ENCODE measurements around the gene FRMD4B. TPM values are rescaled to one million over a fixed set of nuclear protein-coding genes. Genes with fewer than 3 reads are reported as not detected.

Gene FRMD4B
- total RNA-seq, 4 donors from 2014 or later, result 10.5 to 22.0 (median 14.8) TPM

GRCh38 chr3:69384326-69384725 is 1.6 kb downstream of the FRMD4B start:
- H3K27ac ChIP-seq (replicated peaks in 1 of 4), result no peak overlapping the region
- DNase-seq (ENCODE audit: extremely low spot score), result no peak
- TF ChIP-seq EP300 (IDR thresholded peaks at IDR 0.05) (no peak), POLR2A (IDR thresholded peaks at IDR 0.05; ENCODE audit: low read depth) (no peak), POLR2AphosphoS5 (IDR thresholded peaks at IDR 0.05) (no peak)
- TF ChIP-seq, protein P1, sequence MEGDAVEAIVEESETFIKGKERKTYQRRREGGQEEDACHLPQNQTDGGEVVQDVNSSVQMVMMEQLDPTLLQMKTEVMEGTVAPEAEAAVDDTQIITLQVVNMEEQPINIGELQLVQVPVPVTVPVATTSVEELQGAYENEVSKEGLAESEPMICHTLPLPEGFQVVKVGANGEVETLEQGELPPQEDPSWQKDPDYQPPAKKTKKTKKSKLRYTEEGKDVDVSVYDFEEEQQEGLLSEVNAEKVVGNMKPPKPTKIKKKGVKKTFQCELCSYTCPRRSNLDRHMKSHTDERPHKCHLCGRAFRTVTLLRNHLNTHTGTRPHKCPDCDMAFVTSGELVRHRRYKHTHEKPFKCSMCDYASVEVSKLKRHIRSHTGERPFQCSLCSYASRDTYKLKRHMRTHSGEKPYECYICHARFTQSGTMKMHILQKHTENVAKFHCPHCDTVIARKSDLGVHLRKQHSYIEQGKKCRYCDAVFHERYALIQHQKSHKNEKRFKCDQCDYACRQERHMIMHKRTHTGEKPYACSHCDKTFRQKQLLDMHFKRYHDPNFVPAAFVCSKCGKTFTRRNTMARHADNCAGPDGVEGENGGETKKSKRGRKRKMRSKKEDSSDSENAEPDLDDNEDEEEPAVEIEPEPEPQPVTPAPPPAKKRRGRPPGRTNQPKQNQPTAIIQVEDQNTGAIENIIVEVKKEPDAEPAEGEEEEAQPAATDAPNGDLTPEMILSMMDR (IDR thresholded peaks at IDR 0.05), result no peak
- H3K36me3 ChIP-seq, result no peaks in the 10 kb centered on the region
- WGBS, result 78% methylated on average over 1 of the region's 1 CpG
- intact Hi-C loops (cut with DNase I), result no loop called here
- H3K4me1 ChIP-seq, result peaks cover 12 to 22% (median 19%) of the 10 kb centered on the region in 4 donors
- H3K27me3 ChIP-seq, result peaks cover 0 to 58% (median 0%) of the 10 kb centered on the region in 4 donors
- no peaks in the 10 kb centered on the region for H3K9me3 ChIP-seq
- peak overlapping the region in 3 of 4 donors; percentile 57 to 66 (median 57) for H3K4me3 ChIP-seq

- TF ChIP-seq, protein P1 (IDR thresholded peaks at IDR 0.05), result no peak
- Histone ChIP-seq H3K4me1 (no peaks in the 10 kb centered on the region), H3K27me3 (peaks cover 0 to 18% (median 0%) of the 10 kb centered on the region in 4 donors), H3K9me3 (no peaks in the 10 kb centered on the region), H3K27ac (replicated peaks in 1 of 4) (no peak overlapping the region), H3K4me3 (no peak overlapping the region), H3K36me3 (no peaks in the 10 kb centered on the region)
- WGBS, result 77% methylated on average over 3 of the region's 3 CpGs
- intact Hi-C loops (cut with DNase I), result no loop called here
- no peak for DNase-seq (ENCODE audit: extremely low spot score)
Measured at GRCh38 chr3:69379661-69380060, 6.2 kb downstream of the FRMD4B start.

GRCh38 chr3:69378112-69378802 is 7.6 kb downstream of the FRMD4B start:
- H3K27ac ChIP-seq (replicated peaks in 1 of 4), result no peak overlapping the region
- H3K4me3 ChIP-seq, result no peak overlapping the region
- intact Hi-C loops (cut with DNase I), result no loop called here
- DNase-seq (ENCODE audit: extremely low spot score), result no peak
- H3K27me3 ChIP-seq, result peaks cover 0 to 6% (median 0%) of the 10 kb centered on the region in 4 donors
- H3K4me1 ChIP-seq, result peaks cover 0 to 3% (median 0%) of the 10 kb centered on the region in 4 donors
- TF ChIP-seq, protein P1 (IDR thresholded peaks at IDR 0.05), result no peak
- TF ChIP-seq EP300 (IDR thresholded peaks at IDR 0.05), result no peak
- H3K9me3 ChIP-seq, result no peaks in the 10 kb centered on the region
- WGBS, result 90% methylated on average over 3 of the region's 3 CpGs
- no peaks in the 10 kb centered on the region for H3K36me3 ChIP-seq

DNA sequence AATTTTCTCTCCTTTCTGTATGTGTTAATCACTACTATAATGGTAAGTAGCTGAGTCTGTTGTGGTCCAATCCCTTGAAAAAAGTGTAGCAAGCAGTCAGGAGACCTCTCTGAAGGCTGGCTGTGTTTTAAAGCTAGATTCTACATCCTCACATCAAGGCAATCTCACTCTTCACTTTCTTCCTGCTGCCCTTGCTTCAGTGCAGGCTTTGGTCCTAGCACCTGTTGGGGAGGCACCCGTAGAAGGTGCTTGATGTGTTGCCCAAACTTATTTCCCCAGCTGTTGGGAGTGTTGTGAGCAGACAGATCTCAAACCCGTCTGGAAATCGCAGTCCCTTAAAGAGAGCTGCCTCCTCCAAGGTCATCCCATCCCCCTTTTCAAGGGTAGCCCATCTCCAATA is 8.6 kb downstream of the FRMD4B start:
- H3K9me3 ChIP-seq, result no peaks in the 10 kb centered on the region
- intact Hi-C loops (cut with DNase I), result no loop called here
- H3K27me3 ChIP-seq, result peaks cover 0 to 3% (median 0%) of the 10 kb centered on the region in 4 donors
- peaks cover 0 to 3% (median 0%) of the 10 kb centered on the region in 4 donors for H3K4me1 ChIP-seq
- no peaks in the 10 kb centered on the region for H3K36me3 ChIP-seq
- 86% methylated on average over 3 of the region's 3 CpGs for WGBS
- DNase-seq (ENCODE audit: extremely low spot score), result no peak
- H3K27ac ChIP-seq (replicated peaks in 1 of 4), result no peak overlapping the region
- H3K4me3 ChIP-seq, result no peak overlapping the region
- TF ChIP-seq POLR2AphosphoS5 (IDR thresholded peaks at IDR 0.05) (no peak), POLR2A (IDR thresholded peaks at IDR 0.05; ENCODE audit: low read depth) (no peak), EP300 (IDR thresholded peaks at IDR 0.05) (no peak)
- TF ChIP-seq, protein P1 (IDR thresholded peaks at IDR 0.05), result no peak

DNA sequence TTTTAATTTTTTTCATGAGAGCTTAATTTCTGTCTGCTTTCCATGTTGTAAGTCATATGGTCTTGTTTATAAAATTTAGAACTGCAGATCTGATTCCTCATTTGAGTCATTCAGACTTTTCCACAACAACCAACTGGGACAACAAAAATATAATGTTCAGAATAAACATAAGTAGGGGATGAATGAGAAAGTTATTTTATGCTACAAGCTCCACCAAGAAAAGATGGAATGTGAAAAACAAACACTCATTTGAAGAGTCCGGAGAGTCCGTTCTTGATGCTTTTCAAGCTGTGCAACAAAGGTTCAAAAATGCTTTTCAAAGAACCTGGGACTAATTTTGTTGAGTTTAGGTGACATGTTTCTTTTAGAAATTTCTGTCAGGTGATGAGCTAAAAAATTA is 9.2 kb downstream of the FRMD4B start:
- 91% methylated on average over 2 of the region's 2 CpGs for WGBS
- Histone ChIP-seq H3K9me3 (no peaks in the 10 kb centered on the region), H3K4me3 (no peak overlapping the region), H3K27me3 (no peaks in the 10 kb centered on the region), H3K36me3 (no peaks in the 10 kb centered on the region), H3K27ac (replicated peaks in 1 of 4) (no peak overlapping the region), H3K4me1 (peaks cover 0 to 3% (median 0%) of the 10 kb centered on the region in 4 donors)
- intact Hi-C loops (cut with DNase I), result no loop called here
- TF ChIP-seq EP300 (IDR thresholded peaks at IDR 0.05) (no peak), POLR2AphosphoS5 (IDR thresholded peaks at IDR 0.05) (no peak), POLR2A (IDR thresholded peaks at IDR 0.05; ENCODE audit: low read depth) (no peak)
- TF ChIP-seq, protein P1 (IDR thresholded peaks at IDR 0.05), result no peak
- DNase-seq (ENCODE audit: extremely low spot score), result no peak

All from esophagus muscularis mucosa (tissue), 4 donors.